ENCODE results near the gene KIF6.

The KIF6 gene

GRCh38 chr6:39445667-39446066 lies 279.5 kb downstream of the KIF6 start:
- DNase-seq (ENCODE audit: low read depth), result no peak

- DNase-seq (ENCODE audit: low read depth), result no peak
Observed at GRCh38 chr6:39444479-39445019, 280.7 kb downstream of the KIF6 start.

- no peak for DNase-seq (ENCODE audit: low read depth)
Observed at GRCh38 chr6:39441986-39442385, 283.2 kb downstream of the KIF6 start.

- DNase-seq (ENCODE audit: low read depth), result no peak
Observed at GRCh38 chr6:39441301-39441700, 283.9 kb downstream of the KIF6 start.

GRCh38 chr6:39440039-39440426 lies 285.2 kb downstream of the KIF6 start:
- DNase-seq (ENCODE audit: low read depth), result no peak

GRCh38 chr6:39439342-39440038 lies 285.7 kb downstream of the KIF6 start:
- no peak for DNase-seq (ENCODE audit: low read depth)

GRCh38 chr6:39433630-39434029 lies 291.6 kb downstream of the KIF6 start:
- DNase-seq (ENCODE audit: low read depth), result no peak

GRCh38 chr6:39432330-39433025 lies 292.7 kb downstream of the KIF6 start:
- DNase-seq (ENCODE audit: low read depth), result no peak

- DNase-seq (ENCODE audit: low read depth), result no peak
Observed at GRCh38 chr6:39430871-39431523, 294.2 kb downstream of the KIF6 start.

GRCh38 chr6:39430446-39430845 lies 294.8 kb downstream of the KIF6 start:
- DNase-seq (ENCODE audit: low read depth), result no peak

GRCh38 chr6:39428816-39429215 lies 296.4 kb downstream of the KIF6 start:
- no peak for DNase-seq (ENCODE audit: low read depth)

- no peak for DNase-seq (ENCODE audit: low read depth)
Observed at GRCh38 chr6:39428152-39428551, 297.1 kb downstream of the KIF6 start.

- DNase-seq (ENCODE audit: low read depth), result no peak
Observed at GRCh38 chr6:39426073-39426456, 299.1 kb downstream of the KIF6 start.

GRCh38 chr6:39425346-39426072 lies 299.7 kb downstream of the KIF6 start:
- DNase-seq (ENCODE audit: low read depth), result no peak

GRCh38 chr6:39424831-39425230 lies 300.4 kb downstream of the KIF6 start:
- DNase-seq (ENCODE audit: low read depth), result no peak

- no peak for DNase-seq (ENCODE audit: low read depth)
Observed at GRCh38 chr6:39422238-39422637, 303.0 kb downstream of the KIF6 start.

- no peak for DNase-seq (ENCODE audit: low read depth)
Observed at GRCh38 chr6:39421383-39422225, 303.6 kb downstream of the KIF6 start.

- no peak for DNase-seq (ENCODE audit: low read depth)
Observed at GRCh38 chr6:39420300-39421265, 304.6 kb downstream of the KIF6 start.

- no peak for DNase-seq (ENCODE audit: low read depth)
Observed at GRCh38 chr6:39419607-39420006, 305.6 kb downstream of the KIF6 start.

- DNase-seq (ENCODE audit: low read depth), result no peak
Observed at GRCh38 chr6:39417440-39417839, 307.8 kb downstream of the KIF6 start.
